ENCODE measurements around the gene LBHD2.

LBHD2 gene

DNA sequence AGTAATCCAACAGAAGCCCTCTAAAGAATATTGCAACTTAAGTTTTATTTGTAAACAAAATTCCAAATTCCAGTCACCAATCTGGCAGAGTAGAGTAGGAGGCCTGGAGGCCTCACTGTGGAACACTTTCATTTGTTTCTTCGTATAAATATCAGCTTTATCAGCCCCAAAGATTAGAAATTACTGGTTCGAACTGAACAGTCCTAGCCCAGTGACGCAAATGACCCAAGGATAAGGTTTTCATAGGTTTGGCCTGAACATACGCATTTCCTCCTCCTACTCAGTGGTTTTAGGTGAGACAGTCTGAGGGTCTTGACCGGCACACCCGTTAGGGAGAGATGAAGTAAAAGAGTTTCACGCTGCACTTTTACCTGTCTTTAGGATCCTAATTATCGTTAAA lies 28.3 kb upstream of the LBHD2 start:
- Histone ChIP-seq H3K27me3 (ENCODE audit: control insufficient read depth in 3 of 3, insufficient read depth in 3 of 3, low read depth in 1 of 3, low read length in 3 of 3) (no peaks in the 10 kb centered on the region), H2BK5ac (ENCODE audit: low read length) (no peak overlapping the region), H2BK12ac (ENCODE audit: low read length) (no peak overlapping the region), H2BK120ac (ENCODE audit: low read depth, low read length) (no peak overlapping the region), H3K4me1 (ENCODE audit: control insufficient read depth in 2 of 2, insufficient read depth in 1 of 2, low read depth in 1 of 2, low read length in 2 of 2) (peaks cover 2 to 7% of the 10 kb centered on the region in 2 donors), H3K9me3 (replicated peaks in 1 of 2; ENCODE audit: control insufficient read depth in 2 of 2, insufficient read depth in 1 of 2, low read depth in 1 of 2, low read length in 2 of 2) (no peaks in the 10 kb centered on the region), H3K4me2 (ENCODE audit: insufficient read depth, low read length, poor library complexity, severe bottlenecking) (peak overlapping the region; percentile 62), H3K14ac (ENCODE audit: low read length) (no peak overlapping the region), H4K91ac (ENCODE audit: low read depth, low read length, poor library complexity) (no peak overlapping the region), H3K4ac (ENCODE audit: low read length) (no peak overlapping the region), H4K8ac (ENCODE audit: low read depth, low read length) (no peak overlapping the region), H2AK5ac (ENCODE audit: low read depth, low read length) (no peak overlapping the region), H3K27ac (replicated peaks; ENCODE audit: low read length) (no peak overlapping the region), H3K4me3 (ENCODE audit: low read length in 2 of 2) (peak overlapping the region in 1 of 2 donors; percentile 100), H3K23ac (ENCODE audit: low read depth, low read length, poor library complexity) (no peak overlapping the region), H3K18ac (ENCODE audit: low read length) (no peak overlapping the region), H2AFZ (ENCODE audit: low read length) (no peak overlapping the region), H2BK15ac (ENCODE audit: low read length) (no peak overlapping the region), H3K9ac (ENCODE audit: low read depth, low read length, poor library complexity) (no peak overlapping the region), H3K79me1 (ENCODE audit: low read depth, low read length) (peaks cover 10% of the 10 kb centered on the region), H3K36me3 (replicated peaks in 1 of 2; ENCODE audit: control insufficient read depth in 2 of 2, insufficient read depth in 2 of 2, low read length in 2 of 2) (peaks cover 2 to 17% of the 10 kb centered on the region in 2 donors)
- DNase-seq (ENCODE audit: low spot score) = no peak
- WGBS, 2 donors (ENCODE audit: extremely low coverage in 2 of 2, insufficient read length in 2 of 2, insufficient replicate concordance in 1 of 2) = no CpG with 5 or more reads among the region's 8 CpGs

- H3K18ac ChIP-seq (ENCODE audit: low read length) = peak overlapping the region; percentile 95
- no peak for DNase-seq (ENCODE audit: low spot score)
- H3K79me1 ChIP-seq (ENCODE audit: low read depth, low read length) = peaks cover 10% of the 10 kb centered on the region
- H2BK15ac ChIP-seq (ENCODE audit: low read length) = peak overlapping the region; percentile 67
- peak overlapping the region; percentile 47 for H3K14ac ChIP-seq (ENCODE audit: low read length)
- H3K36me3 ChIP-seq (replicated peaks in 1 of 2; ENCODE audit: control insufficient read depth in 2 of 2, insufficient read depth in 2 of 2, low read length in 2 of 2) = peaks cover 2 to 17% of the 10 kb centered on the region in 2 donors
- peak overlapping the region; percentile 80 for H3K4me2 ChIP-seq (ENCODE audit: insufficient read depth, low read length, poor library complexity, severe bottlenecking)
- H3K27me3 ChIP-seq (ENCODE audit: control insufficient read depth in 3 of 3, insufficient read depth in 3 of 3, low read depth in 1 of 3, low read length in 3 of 3) = no peaks in the 10 kb centered on the region
- no CpG with 5 or more reads among the region's 50 CpGs for WGBS, 2 donors (ENCODE audit: extremely low coverage in 2 of 2, insufficient read length in 2 of 2, insufficient replicate concordance in 1 of 2)
- peak overlapping the region; percentile 99 to 100 for H3K4me3 ChIP-seq (ENCODE audit: low read length in 2 of 2)
- H2BK5ac ChIP-seq (ENCODE audit: low read length) = peak overlapping the region; percentile 90
- peak overlapping the region; percentile 99 for H3K9ac ChIP-seq (ENCODE audit: low read depth, low read length, poor library complexity)
- peaks cover 2 to 7% of the 10 kb centered on the region in 2 donors for H3K4me1 ChIP-seq (ENCODE audit: control insufficient read depth in 2 of 2, insufficient read depth in 1 of 2, low read depth in 1 of 2, low read length in 2 of 2)
- peak overlapping the region; percentile 53 for H3K4ac ChIP-seq (ENCODE audit: low read length)
- H4K91ac ChIP-seq (ENCODE audit: low read depth, low read length, poor library complexity) = peak overlapping the region; percentile 53
- H2AFZ ChIP-seq (ENCODE audit: low read length) = peak overlapping the region; percentile 83
- peak overlapping the region; percentile 97 for H3K23ac ChIP-seq (ENCODE audit: low read depth, low read length, poor library complexity)
- no peak overlapping the region for H4K8ac ChIP-seq (ENCODE audit: low read depth, low read length)
- H3K27ac ChIP-seq (replicated peaks; ENCODE audit: low read length) = peak overlapping the region; percentile 72
- H2AK5ac ChIP-seq (ENCODE audit: low read depth, low read length) = peak overlapping the region; percentile 94
- H3K9me3 ChIP-seq (replicated peaks in 1 of 2; ENCODE audit: control insufficient read depth in 2 of 2, insufficient read depth in 1 of 2, low read depth in 1 of 2, low read length in 2 of 2) = no peaks in the 10 kb centered on the region
- H2BK120ac ChIP-seq (ENCODE audit: low read depth, low read length) = no peak overlapping the region
- peak overlapping the region; percentile 94 for H2BK12ac ChIP-seq (ENCODE audit: low read length)
Observed at GRCh38 chr14:103056322-103057027, 27.5 kb upstream of the LBHD2 start.

DNA sequence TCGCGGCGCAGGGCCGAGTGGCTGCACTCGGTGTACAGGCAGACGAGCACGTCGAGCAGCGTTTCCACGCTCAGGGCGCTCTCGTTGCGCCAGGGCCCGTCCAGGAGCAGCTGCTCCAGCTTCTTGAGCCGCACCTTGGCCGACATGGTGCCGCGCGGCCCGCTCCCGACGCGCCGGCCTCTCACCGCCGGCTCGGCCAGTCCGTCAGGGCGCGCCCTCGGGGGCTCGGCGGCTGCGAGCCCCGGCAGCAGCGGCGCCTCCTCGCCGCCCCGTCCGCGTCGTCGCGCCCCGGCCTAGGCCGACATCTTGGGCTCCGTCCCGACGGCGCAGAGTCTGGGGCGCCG lies 27.0 kb upstream of the LBHD2 start:
- H3K9me3 ChIP-seq (replicated peaks in 1 of 2; ENCODE audit: control insufficient read depth in 2 of 2, insufficient read depth in 1 of 2, low read depth in 1 of 2, low read length in 2 of 2) = no peaks in the 10 kb centered on the region
- H4K8ac ChIP-seq (ENCODE audit: low read depth, low read length) = no peak overlapping the region
- H3K18ac ChIP-seq (ENCODE audit: low read length) = peak overlapping the region; percentile 95
- peak overlapping the region; percentile 99 to 100 for H3K4me3 ChIP-seq (ENCODE audit: low read length in 2 of 2)
- peaks cover 10% of the 10 kb centered on the region for H3K79me1 ChIP-seq (ENCODE audit: low read depth, low read length)
- no peak overlapping the region for H4K91ac ChIP-seq (ENCODE audit: low read depth, low read length, poor library complexity)
- H3K27ac ChIP-seq (replicated peaks; ENCODE audit: low read length) = peak overlapping the region; percentile 72
- no peak overlapping the region for H2BK120ac ChIP-seq (ENCODE audit: low read depth, low read length)
- peak overlapping the region; percentile 80 for H3K4me2 ChIP-seq (ENCODE audit: insufficient read depth, low read length, poor library complexity, severe bottlenecking)
- peak overlapping the region; percentile 53 for H3K4ac ChIP-seq (ENCODE audit: low read length)
- peak overlapping the region; percentile 94 for H2AK5ac ChIP-seq (ENCODE audit: low read depth, low read length)
- peaks cover 2 to 7% of the 10 kb centered on the region in 2 donors for H3K4me1 ChIP-seq (ENCODE audit: control insufficient read depth in 2 of 2, insufficient read depth in 1 of 2, low read depth in 1 of 2, low read length in 2 of 2)
- peak overlapping the region; percentile 67 for H2BK15ac ChIP-seq (ENCODE audit: low read length)
- peak overlapping the region; percentile 83 for H2AFZ ChIP-seq (ENCODE audit: low read length)
- H2BK12ac ChIP-seq (ENCODE audit: low read length) = peak overlapping the region; percentile 94
- H3K9ac ChIP-seq (ENCODE audit: low read depth, low read length, poor library complexity) = peak overlapping the region; percentile 99
- no CpG with 5 or more reads among the region's 53 CpGs for WGBS, 2 donors (ENCODE audit: extremely low coverage in 2 of 2, insufficient read length in 2 of 2, insufficient replicate concordance in 1 of 2)
- no peaks in the 10 kb centered on the region for H3K27me3 ChIP-seq (ENCODE audit: control insufficient read depth in 3 of 3, insufficient read depth in 3 of 3, low read depth in 1 of 3, low read length in 3 of 3)
- H3K36me3 ChIP-seq (replicated peaks in 1 of 2; ENCODE audit: control insufficient read depth in 2 of 2, insufficient read depth in 2 of 2, low read length in 2 of 2) = peaks cover 2 to 17% of the 10 kb centered on the region in 2 donors
- H2BK5ac ChIP-seq (ENCODE audit: low read length) = peak overlapping the region; percentile 90
- no peak for DNase-seq (ENCODE audit: low spot score)
- peak overlapping the region; percentile 47 for H3K14ac ChIP-seq (ENCODE audit: low read length)
- peak overlapping the region; percentile 97 for H3K23ac ChIP-seq (ENCODE audit: low read depth, low read length, poor library complexity)

- Histone ChIP-seq H3K4ac (ENCODE audit: low read length) (peak within 1 kb of the TSS; percentile 76), H3K14ac (ENCODE audit: low read length) (peak within 1 kb of the TSS; percentile 47), H3K4me3 (ENCODE audit: low read length in 2 of 2) (peak within 1 kb of the TSS; percentile 99 to 100), H3K9me3 (replicated peaks in 1 of 2; ENCODE audit: control insufficient read depth in 2 of 2, insufficient read depth in 1 of 2, low read depth in 1 of 2, low read length in 2 of 2) (no peaks in the 10 kb centered on the region), H3K4me2 (ENCODE audit: insufficient read depth, low read length, poor library complexity, severe bottlenecking) (peak within 1 kb of the TSS; percentile 96), H3K27me3 (ENCODE audit: control insufficient read depth in 3 of 3, insufficient read depth in 3 of 3, low read depth in 1 of 3, low read length in 3 of 3) (no peaks in the 10 kb centered on the region), H3K23ac (ENCODE audit: low read depth, low read length, poor library complexity) (peak within 1 kb of the TSS; percentile 97), H2BK12ac (ENCODE audit: low read length) (peak within 1 kb of the TSS; percentile 94), H3K9ac (ENCODE audit: low read depth, low read length, poor library complexity) (peak within 1 kb of the TSS; percentile 99), H2AK5ac (ENCODE audit: low read depth, low read length) (peak within 1 kb of the TSS; percentile 94), H2AFZ (ENCODE audit: low read length) (peak within 1 kb of the TSS; percentile 99), H2BK15ac (ENCODE audit: low read length) (peak within 1 kb of the TSS; percentile 85), H3K36me3 (replicated peaks in 1 of 2; ENCODE audit: control insufficient read depth in 2 of 2, insufficient read depth in 2 of 2, low read length in 2 of 2) (peaks cover 0 to 17% of the 10 kb centered on the region in 2 donors), H2BK120ac (ENCODE audit: low read depth, low read length) (no peak within 1 kb of the TSS), H3K4me1 (ENCODE audit: control insufficient read depth in 2 of 2, insufficient read depth in 1 of 2, low read depth in 1 of 2, low read length in 2 of 2) (peaks cover 2 to 7% of the 10 kb centered on the region in 2 donors), H3K79me1 (ENCODE audit: low read depth, low read length) (peaks cover 7% of the 10 kb centered on the region), H3K18ac (ENCODE audit: low read length) (peak within 1 kb of the TSS; percentile 95), H2BK5ac (ENCODE audit: low read length) (peak within 1 kb of the TSS; percentile 90), H4K8ac (ENCODE audit: low read depth, low read length) (no peak within 1 kb of the TSS), H4K91ac (ENCODE audit: low read depth, low read length, poor library complexity) (peak within 1 kb of the TSS; percentile 53), H3K27ac (replicated peaks; ENCODE audit: low read length) (peak within 1 kb of the TSS; percentile 72)
- no CpG with 5 or more reads among the region's 113 CpGs for WGBS, 2 donors (ENCODE audit: extremely low coverage in 2 of 2, insufficient read length in 2 of 2, insufficient replicate concordance in 1 of 2)
- peak; percentile 90 for DNase-seq (ENCODE audit: low spot score)
Observed at GRCh38 chr14:103057372-103058163, 26.4 kb upstream of the LBHD2 start, which contains the start of gene CDC42BPB. CDC42BPB (minus strand) TSS chr14:103057549; CDS start chr14:103057173, 376 bp downstream.

All from neuronal stem cell (in vitro differentiated cells).